Loucy (cell line): ENCODE data around the gene CFAP45.

Experiments used
- H2AFZ ChIP-seq: fragments of 200-600 bp; sonication (generic); 2 replicates; pipeline ENCODE4 v1.6.0; 2016; ENCODE audit warnings: antibody characterized with exemption, mild to moderate bottlenecking, low read length, moderate library complexity
- H3F3A ChIP-seq: fragments of 200-600 bp; 2 replicates; pipeline ENCODE4 v1.6.0; 2016; ENCODE audit warnings: antibody characterized with exemption, low read depth, mild to moderate bottlenecking
- H3K27me3 ChIP-seq: fragments of 200-600 bp; sonication (generic); 2 replicates; pipeline ENCODE4 v1.6.1; 2014; ENCODE audit warnings: low read length, mild to moderate bottlenecking; ENCODE audit not compliant: insufficient read depth, poor library complexity, severe bottlenecking
- H3K36me3 ChIP-seq: fragments of 200-600 bp; sonication (generic); 2 replicates; pipeline ENCODE4 v1.6.1; 2016; ENCODE audit warnings: low read length; ENCODE audit not compliant: insufficient read depth
- H3K4me1 ChIP-seq: fragments of 200-600 bp; sonication (generic); 2 replicates; pipeline ENCODE4 v1.5.1; 2014; ENCODE audit warnings: low read length, mild to moderate bottlenecking; ENCODE audit not compliant: insufficient read depth, poor library complexity, severe bottlenecking
- H3K4me2 ChIP-seq: fragments of 200-600 bp; sonication (generic); 2 replicates; pipeline ENCODE4 v1.6.0; 2014; ENCODE audit warnings: antibody characterized with exemption, low read length, low read depth, mild to moderate bottlenecking; ENCODE audit not compliant: poor library complexity, severe bottlenecking
- H3K4me3 ChIP-seq: fragments of 200-600 bp; sonication (generic); 2 replicates; pipeline ENCODE4 v1.5.1; 2014; ENCODE audit warnings: low read length, mild to moderate bottlenecking, mixed read lengths; ENCODE audit not compliant: poor library complexity, severe bottlenecking
- H3K79me2 ChIP-seq: fragments of 200-600 bp; sonication (generic); 2 replicates; pipeline ENCODE4 v1.6.1; 2014; ENCODE audit warnings: low read length; ENCODE audit not compliant: insufficient read depth
- H3K9ac ChIP-seq: fragments of 200-600 bp; sonication (generic); 2 replicates; pipeline ENCODE4 v1.6.0; 2014; ENCODE audit warnings: mild to moderate bottlenecking, low read depth, low read length, moderate library complexity; ENCODE audit not compliant: poor library complexity, severe bottlenecking
- H3K9me2 ChIP-seq: fragments of 200-600 bp; sonication (generic); replicated peaks from 2 replicates; pipeline ENCODE4 v1.6.1; 2016; ENCODE audit warnings: low read depth, low read length, mixed read lengths
- H3K9me3 ChIP-seq: fragments of 200-600 bp; sonication (generic); 2 replicates; pipeline ENCODE4 v1.6.1; 2014; ENCODE audit warnings: mild to moderate bottlenecking, antibody characterized with exemption, low read length, low read depth; ENCODE audit not compliant: insufficient read depth
- H4K20me1 ChIP-seq: fragments of 200-600 bp; sonication (generic); 2 replicates; pipeline ENCODE4 v1.6.0; 2014; ENCODE audit warnings: antibody characterized with exemption, low read length, mild to moderate bottlenecking; ENCODE audit not compliant: insufficient read depth, poor library complexity, severe bottlenecking
- EZH2phosphoT487 ChIP-seq: fragments of 200-600 bp; IDR thresholded peaks from 2 replicates; pipeline ENCODE4 v1.6.1; 2018; ENCODE audit warnings: antibody characterized with exemption, mild to moderate bottlenecking, moderate library complexity, borderline replicate concordance
- TF ChIP-seq, protein P1 (sequence below): fragments of 200-600 bp; sonication (generic); conservative IDR thresholded peaks from 2 replicates; pipeline ENCODE4 v1.5.1; 2014; ENCODE audit warnings: mild to moderate bottlenecking, antibody characterized with exemption, low read length

Gene CFAP45

DNA sequence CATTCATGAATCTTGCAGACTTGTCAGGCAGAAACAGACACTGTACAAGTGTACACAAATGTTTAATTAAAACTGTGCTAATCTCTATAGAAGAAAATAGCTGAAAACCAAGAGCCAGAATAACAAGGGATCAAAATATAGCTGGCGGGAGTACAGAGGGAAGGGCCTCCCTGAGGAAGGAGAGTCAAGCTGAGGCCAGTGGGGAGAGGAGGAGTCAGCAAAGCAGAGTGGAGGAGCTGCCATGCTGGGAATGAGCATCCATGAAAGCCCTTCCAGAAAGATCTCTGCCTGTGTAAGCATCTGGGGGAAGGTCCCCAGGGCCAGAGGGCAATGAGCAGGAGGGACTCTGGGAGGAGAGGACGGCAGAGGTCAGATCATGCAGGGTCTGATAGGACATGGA is 58.2 kb downstream of the CFAP45 start:
- no peaks in the 10 kb centered on the region for H3K36me3 ChIP-seq
- no peak overlapping the region for H3K9ac ChIP-seq
- H3K4me1 ChIP-seq, result peaks cover 17% of the 10 kb centered on the region
- TF ChIP-seq EZH2phosphoT487, result no peak
- H3K4me2 ChIP-seq, result no peak overlapping the region
- H4K20me1 ChIP-seq, result no peaks in the 10 kb centered on the region
- no peaks in the 10 kb centered on the region for H3K9me3 ChIP-seq
- H3K79me2 ChIP-seq, result no peaks in the 10 kb centered on the region
- H3K9me2 ChIP-seq, result no peaks in the 10 kb centered on the region
- no peaks in the 10 kb centered on the region for H3F3A ChIP-seq
- H3K27me3 ChIP-seq, result no peaks in the 10 kb centered on the region
- H3K4me3 ChIP-seq, result no peak overlapping the region
- peak overlapping the region; percentile 16; the same call in 1 of the 2 replicates for H2AFZ ChIP-seq

DNA sequence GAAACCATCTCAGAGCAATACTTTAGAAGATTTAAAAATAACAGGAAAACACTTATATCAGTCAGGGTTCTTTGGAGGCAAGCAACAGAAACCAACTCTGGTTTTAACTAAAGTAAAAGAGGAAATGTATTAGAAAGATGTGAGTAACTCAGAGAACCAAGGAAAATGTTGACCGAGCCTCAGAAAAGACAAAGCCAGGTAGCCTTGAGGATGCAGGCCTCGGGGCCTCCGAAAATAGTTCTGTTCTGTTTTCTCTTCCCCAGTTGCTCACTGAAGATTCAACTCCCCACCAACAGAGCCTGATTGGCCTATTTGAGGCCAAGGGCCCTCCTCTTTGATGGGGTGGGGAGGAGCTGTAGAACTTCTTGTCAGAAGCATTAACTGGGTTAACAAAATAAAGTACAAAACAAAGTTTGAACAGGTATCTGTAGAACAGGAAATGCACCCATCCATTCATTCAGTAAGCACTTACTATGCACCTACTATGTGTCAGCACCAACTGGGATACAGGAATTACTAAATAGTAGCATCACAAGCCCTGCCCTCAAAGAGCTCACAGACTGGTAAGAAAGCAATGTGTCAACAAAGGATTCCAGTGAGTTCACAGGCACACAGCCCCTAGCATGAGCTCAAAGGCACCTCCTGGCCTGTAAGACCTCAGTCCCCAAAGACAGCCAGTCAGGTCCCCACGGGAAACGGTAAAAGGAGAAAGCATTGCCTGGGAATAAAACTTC is 60.7 kb downstream of the CFAP45 start:
- H3K36me3 ChIP-seq, result no peaks in the 10 kb centered on the region
- no peak overlapping the region for H3K4me2 ChIP-seq
- no peak overlapping the region for H3K9ac ChIP-seq
- TF ChIP-seq EZH2phosphoT487, result no peak
- TF ChIP-seq, protein P1, sequence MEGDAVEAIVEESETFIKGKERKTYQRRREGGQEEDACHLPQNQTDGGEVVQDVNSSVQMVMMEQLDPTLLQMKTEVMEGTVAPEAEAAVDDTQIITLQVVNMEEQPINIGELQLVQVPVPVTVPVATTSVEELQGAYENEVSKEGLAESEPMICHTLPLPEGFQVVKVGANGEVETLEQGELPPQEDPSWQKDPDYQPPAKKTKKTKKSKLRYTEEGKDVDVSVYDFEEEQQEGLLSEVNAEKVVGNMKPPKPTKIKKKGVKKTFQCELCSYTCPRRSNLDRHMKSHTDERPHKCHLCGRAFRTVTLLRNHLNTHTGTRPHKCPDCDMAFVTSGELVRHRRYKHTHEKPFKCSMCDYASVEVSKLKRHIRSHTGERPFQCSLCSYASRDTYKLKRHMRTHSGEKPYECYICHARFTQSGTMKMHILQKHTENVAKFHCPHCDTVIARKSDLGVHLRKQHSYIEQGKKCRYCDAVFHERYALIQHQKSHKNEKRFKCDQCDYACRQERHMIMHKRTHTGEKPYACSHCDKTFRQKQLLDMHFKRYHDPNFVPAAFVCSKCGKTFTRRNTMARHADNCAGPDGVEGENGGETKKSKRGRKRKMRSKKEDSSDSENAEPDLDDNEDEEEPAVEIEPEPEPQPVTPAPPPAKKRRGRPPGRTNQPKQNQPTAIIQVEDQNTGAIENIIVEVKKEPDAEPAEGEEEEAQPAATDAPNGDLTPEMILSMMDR, result no peak
- H3K9me3 ChIP-seq, result no peaks in the 10 kb centered on the region
- H3K4me1 ChIP-seq, result peaks cover 21% of the 10 kb centered on the region
- H2AFZ ChIP-seq, result no peak overlapping the region
- no peaks in the 10 kb centered on the region for H3K79me2 ChIP-seq
- H3K4me3 ChIP-seq, result no peak overlapping the region
- H3K9me2 ChIP-seq, result no peaks in the 10 kb centered on the region
- H3K27me3 ChIP-seq, result no peaks in the 10 kb centered on the region
- no peaks in the 10 kb centered on the region for H4K20me1 ChIP-seq
- no peaks in the 10 kb centered on the region for H3F3A ChIP-seq

DNA sequence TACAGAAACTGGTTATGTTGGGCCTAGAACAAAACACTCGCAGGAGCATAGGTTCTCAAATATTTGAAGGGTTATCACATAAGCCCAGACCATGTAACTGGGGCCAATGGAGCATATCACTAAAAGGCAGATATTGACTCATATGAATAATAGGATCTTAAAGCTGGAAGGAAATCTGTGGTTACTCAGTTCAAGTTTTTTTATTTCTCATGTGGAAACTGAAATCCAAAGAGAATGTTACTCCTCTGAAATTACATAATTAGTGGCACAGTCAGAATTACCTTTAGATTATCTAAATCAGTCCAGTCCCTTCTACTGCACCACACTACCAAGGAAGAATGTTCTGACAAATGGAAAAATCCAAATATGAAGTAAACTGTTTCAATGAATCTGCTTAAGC is 61.2 kb downstream of the CFAP45 start:
- Histone ChIP-seq H3K4me3 (no peak overlapping the region), H3K9me2 (no peaks in the 10 kb centered on the region), H3F3A (no peaks in the 10 kb centered on the region), H3K9ac (no peak overlapping the region), H3K9me3 (no peaks in the 10 kb centered on the region), H3K4me2 (no peak overlapping the region), H3K4me1 (peaks cover 21% of the 10 kb centered on the region), H3K36me3 (no peaks in the 10 kb centered on the region), H3K27me3 (no peaks in the 10 kb centered on the region), H4K20me1 (no peaks in the 10 kb centered on the region), H3K79me2 (no peaks in the 10 kb centered on the region), H2AFZ (no peak overlapping the region)
- TF ChIP-seq EZH2phosphoT487, result no peak
- TF ChIP-seq, protein P1, result no peak
